HG03139 (cell line): Measurements from ENCODE around the gene CFAP410.
"Not testable (repeated sequence)": the region's sequence is repeated elsewhere in the genome, so short reads cannot be mapped to it uniquely, and the experiment has no call there.

Experiments used
- ATAC-seq: cut with Tn5 transposase; IDR thresholded peaks from one replicate; pipeline ENCODE4 v1.9.1; 2021; ENCODE audit not compliant: unreplicated experiment

CFAP410 gene

GRCh38 chr21:44370027-44370735, 31.0 kb upstream of the CFAP410 start:
- ATAC-seq, result no peak

DNA sequence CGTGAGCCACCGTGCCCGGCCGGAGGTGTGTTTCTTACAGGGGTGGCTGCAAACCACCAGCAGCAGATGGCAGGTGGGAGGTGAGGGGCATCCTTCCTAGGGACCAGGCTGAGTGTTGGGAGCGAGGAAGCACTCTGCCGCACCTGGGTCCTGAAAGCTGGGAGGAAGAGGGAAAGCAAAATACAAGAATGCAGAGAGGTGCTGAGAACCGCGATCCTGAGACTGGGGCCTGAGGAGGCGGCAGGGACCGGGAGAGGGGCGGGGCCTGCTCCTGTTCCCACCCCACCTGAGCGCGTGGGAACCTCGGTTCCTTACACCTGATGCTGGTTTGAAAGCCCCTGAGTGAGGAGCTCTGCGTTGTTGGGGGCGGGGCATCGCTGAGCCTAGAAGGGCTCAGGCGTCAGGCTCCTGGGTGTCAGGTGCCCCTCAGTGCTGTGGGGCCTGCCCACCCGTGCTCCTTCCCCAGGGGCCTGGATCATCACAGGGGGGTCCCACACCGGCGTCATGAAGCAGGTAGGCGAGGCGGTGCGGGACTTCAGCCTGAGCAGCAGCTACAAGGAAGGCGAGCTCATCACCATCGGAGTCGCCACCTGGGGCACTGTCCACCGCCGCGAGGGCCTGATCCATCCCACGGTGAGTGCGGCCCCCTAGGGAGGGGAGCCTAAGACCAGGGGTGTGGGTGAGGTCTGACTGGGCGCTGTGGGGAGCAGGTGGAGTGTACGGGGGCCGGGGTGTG, 29.7 kb upstream of the CFAP410 start:
- ATAC-seq, result no peak

- no peak for ATAC-seq
Measured at GRCh38 chr21:44366586-44367211, 27.5 kb upstream of the CFAP410 start.

DNA sequence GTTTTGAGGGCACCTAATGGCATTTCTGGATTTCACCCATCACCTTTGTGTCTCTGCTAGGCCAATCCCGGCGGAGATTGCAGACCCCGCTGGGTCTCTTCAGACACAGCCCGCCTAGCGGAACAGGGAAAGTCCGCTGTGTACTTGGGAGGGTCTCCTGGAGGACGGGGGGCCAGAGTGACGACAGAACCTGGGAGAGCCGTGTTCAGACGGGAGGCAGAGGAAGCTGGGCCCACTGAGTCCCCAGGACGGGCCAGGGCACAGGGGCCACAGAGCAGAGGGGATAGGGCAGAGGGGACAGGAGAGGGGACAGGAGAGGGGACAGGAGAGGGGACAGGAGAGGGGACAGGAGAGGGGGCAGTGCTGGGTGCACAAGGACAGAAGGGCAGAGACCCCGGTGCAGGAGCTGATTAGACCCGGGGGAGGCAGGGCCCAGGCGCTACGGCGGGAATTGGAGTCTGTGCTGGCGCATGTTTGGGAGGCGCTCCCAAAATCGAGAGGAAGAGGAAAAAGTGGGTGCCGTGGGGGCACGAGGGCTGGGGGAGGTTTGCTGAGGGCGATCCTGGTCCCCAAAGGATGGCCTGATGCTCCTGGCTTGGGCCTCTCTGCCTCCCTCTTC, 26.9 kb upstream of the CFAP410 start:
- no peak for ATAC-seq

GRCh38 chr21:44365251-44365966, 26.2 kb upstream of the CFAP410 start:
- ATAC-seq, result no peak

GRCh38 chr21:44364151-44365053, 25.2 kb upstream of the CFAP410 start:
- no peak for ATAC-seq

GRCh38 chr21:44363278-44363677, 24.1 kb upstream of the CFAP410 start:
- no peak for ATAC-seq

DNA sequence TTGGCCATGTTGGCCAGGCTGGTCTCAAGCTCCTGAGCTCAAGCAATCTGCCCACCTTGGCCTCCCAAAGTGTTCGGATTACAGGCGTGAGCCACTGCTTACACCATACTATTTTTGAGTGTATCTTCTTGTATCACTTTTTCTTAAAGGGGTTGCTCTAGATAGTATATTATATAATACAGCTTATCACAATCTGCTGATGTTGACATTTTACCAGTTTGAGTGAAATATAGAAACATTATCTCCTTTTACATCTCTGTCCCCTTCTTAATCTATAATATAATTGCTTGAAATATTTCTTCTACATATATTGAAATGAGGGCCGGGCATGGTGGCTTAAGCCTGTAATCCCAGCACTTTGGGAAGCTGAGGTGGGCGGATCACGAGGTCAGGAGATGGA, 22.7 kb upstream of the CFAP410 start:
- ATAC-seq, result not testable (repeated sequence)

DNA sequence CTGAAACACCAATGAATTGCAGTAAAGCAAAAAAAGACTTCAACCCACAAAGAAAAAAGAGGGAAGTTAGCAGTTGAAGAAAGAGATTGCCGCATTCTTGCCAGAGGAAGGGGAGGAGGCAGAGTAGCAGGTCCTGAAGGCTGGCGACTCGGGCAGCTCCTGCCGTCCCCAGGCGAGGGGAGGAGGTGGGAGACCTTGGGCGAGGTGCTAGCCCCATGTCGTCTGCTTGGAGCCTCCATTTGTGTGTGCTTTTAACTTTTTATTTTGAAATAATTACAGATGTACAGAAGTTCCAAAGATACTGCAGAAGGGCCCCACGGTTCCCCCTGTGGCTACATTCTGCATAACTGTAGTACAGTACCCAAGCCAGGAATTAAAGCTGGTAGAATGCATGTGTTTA, 21.0 kb upstream of the CFAP410 start:
- ATAC-seq, result no peak

- no peak for ATAC-seq
Measured at GRCh38 chr21:44359396-44359795, 20.2 kb upstream of the CFAP410 start.

DNA sequence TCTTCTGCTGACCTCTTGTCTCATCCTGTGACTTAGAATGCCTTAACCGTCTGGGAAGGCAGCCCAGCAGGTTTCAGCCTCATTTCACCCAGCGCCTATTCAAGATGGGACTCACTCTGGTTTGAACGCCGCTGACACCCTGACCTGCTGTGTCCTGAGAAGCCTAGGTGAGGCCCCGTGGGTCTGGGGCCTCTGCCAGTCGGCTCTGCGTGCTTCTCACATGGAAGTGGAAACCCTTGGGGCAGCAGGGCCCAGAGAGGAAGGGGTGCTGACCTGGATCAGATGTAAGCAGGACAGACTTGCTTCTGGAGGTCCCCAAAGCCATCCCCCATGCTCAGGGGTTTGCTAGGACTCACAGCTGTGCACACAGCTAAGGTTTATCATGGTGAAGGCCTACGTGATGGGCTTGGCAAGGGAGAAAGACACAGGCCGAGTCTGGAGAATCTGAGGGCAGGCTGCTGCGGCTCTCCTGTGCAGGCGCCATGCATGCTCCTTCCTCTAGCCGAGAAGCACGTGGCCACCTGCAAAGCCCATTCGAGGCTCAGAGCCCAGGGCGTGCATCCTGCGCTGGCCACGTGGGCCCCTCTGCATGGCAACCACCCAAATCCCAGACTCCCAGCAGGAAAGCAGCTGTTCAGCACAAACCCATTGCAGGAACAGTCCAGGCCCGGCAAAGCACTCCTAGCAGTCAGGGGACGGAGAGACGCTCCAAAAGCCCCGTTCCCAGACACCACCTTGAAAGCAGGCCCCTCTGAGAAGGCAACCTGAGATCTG, 18.1 kb upstream of the CFAP410 start:
- no peak for ATAC-seq

DNA sequence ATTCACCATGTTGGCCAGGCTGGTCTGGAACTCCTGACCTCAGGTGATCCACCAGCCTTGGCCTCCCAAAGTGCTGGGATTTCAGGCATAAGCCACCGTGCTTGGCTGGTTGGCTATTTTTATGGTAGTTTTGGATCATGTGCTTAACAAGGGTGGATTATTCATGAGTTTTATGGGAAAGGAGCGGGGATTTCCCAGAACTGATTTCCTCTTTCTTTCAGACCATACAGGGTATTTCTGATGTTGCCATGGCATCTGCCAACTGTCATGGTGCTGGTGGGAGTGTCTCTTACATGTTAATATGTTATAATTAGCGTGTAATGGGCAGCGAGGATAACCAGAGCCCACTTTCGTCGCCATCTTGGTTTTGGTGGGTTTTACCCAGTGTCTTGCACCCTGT, 17.4 kb upstream of the CFAP410 start:
- no peak for ATAC-seq

GRCh38 chr21:44356160-44356559, 17.0 kb upstream of the CFAP410 start:
- no peak for ATAC-seq

GRCh38 chr21:44354775-44355771, 15.9 kb upstream of the CFAP410 start:
- ATAC-seq, result no peak

DNA sequence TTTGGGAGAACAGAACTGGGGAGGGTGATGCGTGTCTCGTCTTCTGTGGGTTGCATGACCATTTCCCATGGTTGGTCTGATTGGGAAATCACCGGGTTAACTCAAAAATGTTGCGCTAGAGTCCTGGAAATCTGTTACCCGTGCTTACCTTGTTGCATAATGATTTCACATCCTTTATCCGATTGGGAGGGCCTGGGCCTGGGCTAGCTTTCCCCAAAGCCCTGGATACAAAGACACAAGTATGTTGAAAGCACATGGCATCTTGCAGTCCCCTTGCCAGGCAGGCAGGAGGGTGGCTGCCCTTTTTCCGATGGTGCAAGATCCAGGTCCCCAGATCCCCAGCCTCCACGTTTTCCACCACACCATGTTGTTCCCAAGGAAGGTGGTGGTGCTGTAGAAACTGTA, 14.8 kb upstream of the CFAP410 start:
- ATAC-seq, result no peak

DNA sequence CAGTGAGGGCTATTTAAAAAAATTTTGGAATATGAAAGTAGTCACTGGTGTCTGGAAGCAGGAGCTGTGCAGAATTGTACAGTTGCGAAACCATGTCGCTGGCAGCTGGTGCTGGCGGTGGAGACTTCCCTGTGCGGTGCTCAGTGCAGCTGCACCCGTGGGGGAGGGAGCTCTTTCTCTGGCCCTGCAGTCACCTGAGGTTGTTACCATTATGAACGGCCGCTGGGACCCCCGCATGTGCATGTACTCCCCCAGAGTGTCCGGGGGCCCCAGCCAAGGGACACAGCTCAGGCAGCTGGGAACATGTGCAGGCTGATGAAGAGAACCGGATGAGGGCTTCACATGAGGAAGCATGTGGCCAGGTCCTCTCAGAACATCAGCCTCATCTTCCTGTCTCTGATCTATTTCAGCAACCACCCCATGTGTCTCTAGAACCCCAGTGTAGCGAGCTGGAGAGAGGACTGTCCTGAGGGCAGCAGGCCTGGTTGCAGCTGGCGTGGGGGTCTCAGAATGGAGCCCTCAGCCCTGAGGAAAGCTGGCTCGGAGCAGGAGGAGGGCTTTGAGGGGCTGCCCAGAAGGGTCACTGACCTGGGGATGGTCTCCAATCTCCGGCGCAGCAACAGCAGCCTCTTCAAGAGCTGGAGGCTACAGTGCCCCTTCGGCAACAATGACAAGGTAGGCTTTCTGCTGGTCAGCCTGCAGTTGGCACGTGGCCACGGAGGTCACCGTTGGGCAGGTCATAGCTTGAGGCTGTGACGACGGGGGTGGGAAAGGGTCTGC, 14.2 kb upstream of the CFAP410 start, which contains the start of gene TRPM2:
Gene TRPM2, plus strand, starts transcription at position 431 of the 780 bp plus-strand sequence. Its CDS starts 80 bp downstream, at position 511.
- no peak for ATAC-seq

- ATAC-seq, result no peak
Measured at GRCh38 chr21:44352253-44352860, 13.2 kb upstream of the CFAP410 start.
